HepG2 (cell line): ENCODE results near the gene WNT3A. TPM values are rescaled to one million over a fixed set of nuclear protein-coding genes. Genes with fewer than 3 reads are reported as not detected.

Experiments
- CREM ChIP-seq, 2 experiments: sonication (generic) in 1 of 2; formaldehyde crosslinking in 1 of 2; IDR thresholded peaks; 2 replicates each; pipeline versions ENCODE4 v1.4.0 to v1.6.1; 2016 to 2020; ENCODE audit warnings: antibody characterized with exemption in 1 of 2, mild to moderate bottlenecking in 1 of 2, missing genetic modification reagents in 1 of 2
- FOXK1 ChIP-seq: sonication (generic); formaldehyde crosslinking; IDR thresholded peaks from 2 replicates; pipeline ENCODE4 v1.4.0; 2020; ENCODE audit warnings: low read depth, missing genetic modification reagents, borderline replicate concordance
- IKZF4 ChIP-seq: sonication (generic); formaldehyde crosslinking; IDR thresholded peaks from 2 replicates; pipeline ENCODE4 v1.5.1; 2020; ENCODE audit warnings: borderline replicate concordance, mild to moderate bottlenecking, low read depth, missing genetic modification reagents; ENCODE audit errors: not compliant biosample characterization
- MED1 ChIP-seq: sonication (generic); formaldehyde crosslinking; IDR thresholded peaks from 2 replicates; pipeline ENCODE4 v1.4.0; 2020; ENCODE audit warnings: missing genetic modification reagents
- PHB2 ChIP-seq: fragments of 450-650 bp; IDR thresholded peaks from 2 replicates; pipeline ENCODE4 v1.6.1; 2018; ENCODE audit not compliant: partially characterized antibody
- PHF8 ChIP-seq: sonication (generic); formaldehyde crosslinking; IDR thresholded peaks from 2 replicates; pipeline ENCODE4 v1.5.0; 2020; ENCODE audit warnings: missing genetic modification reagents
- POLR2A ChIP-seq, 2 experiments: IDR thresholded peaks; 2 replicates each; pipeline ENCODE4 v1.6.1; 2011; ENCODE audit warnings: low read depth in 2 of 2, low read length in 2 of 2, mild to moderate bottlenecking in 1 of 2, moderate library complexity in 1 of 2; ENCODE audit not compliant: insufficient read depth in 1 of 2
- REL ChIP-seq: sonication (generic); formaldehyde crosslinking; conservative IDR thresholded peaks from 2 replicates; pipeline ENCODE4 v1.8.0; 2022; ENCODE audit warnings: mild to moderate bottlenecking, missing genetic modification reagents, moderate library complexity
- ZNF564 ChIP-seq: sonication (generic); formaldehyde crosslinking; IDR thresholded peaks from 2 replicates; pipeline ENCODE4 v1.8.1; 2023; ENCODE audit warnings: mild to moderate bottlenecking, missing genetic modification reagents
- ZNF574 ChIP-seq: sonication (generic); formaldehyde crosslinking; IDR thresholded peaks from 2 replicates; pipeline ENCODE4 v1.4.0; 2020; ENCODE audit warnings: missing genetic modification reagents
- ZNF775 ChIP-seq: sonication (generic); formaldehyde crosslinking; IDR thresholded peaks from 2 replicates; pipeline ENCODE4 v1.4.0; 2020; ENCODE audit warnings: missing genetic modification reagents, mild to moderate bottlenecking, moderate library complexity, borderline replicate concordance
- polyA plus RNA-seq, 8 experiments: library from polyadenylated mRNA; depleted of rRNA in 3 of 8; stranded (reverse) in 7 of 8; unstranded in 1 of 8; fragments of >200 nt; fragmentation: Illumina TruSeq in 4 of 8; extraction: Trizol in 4 of 8; gene quantifications; 2 replicates each; pipeline versions ENCODE4 v1.2.1 to v1.2.3, GENCODE V29; 2011 to 2016; ENCODE audit warnings: low read depth in 4 of 8, missing spikeins in 1 of 8, mixed read lengths in 1 of 8; ENCODE audit not compliant: insufficient read depth in 1 of 8
- total RNA-seq, 5 experiments: library from RNA; depleted of rRNA; stranded (reverse); fragments of >200 nt; fragmentation: Illumina TruSeq; extraction: Trizol; gene quantifications; 2 replicates each; pipeline ENCODE4 v1.2.3, GENCODE V29; 2016; ENCODE audit warnings: low read depth in 1 of 5
- TF ChIP-seq, protein P1 (sequence below): sonication (generic); formaldehyde crosslinking; IDR thresholded peaks from 2 replicates; pipeline ENCODE4 v1.4.0; 2020; ENCODE audit warnings: missing genetic modification reagents
- TF ChIP-seq, protein P2 (sequence below): sonication (generic); formaldehyde crosslinking; IDR thresholded peaks from 2 replicates; pipeline ENCODE4 v1.8.0; 2022; ENCODE audit warnings: low read depth, missing genetic modification reagents
- TF ChIP-seq, protein P3 (sequence below): sonication (generic); formaldehyde crosslinking; IDR thresholded peaks from 2 replicates; pipeline ENCODE4 v1.4.0; 2020; ENCODE audit warnings: low read depth, mild to moderate bottlenecking, missing genetic modification reagents
- TF ChIP-seq, protein P4 (sequence below): sonication (generic); formaldehyde crosslinking; IDR thresholded peaks from 2 replicates; pipeline ENCODE4 v1.5.1; 2020; ENCODE audit warnings: mild to moderate bottlenecking, missing genetic modification reagents, borderline replicate concordance

WNT3A gene
- total and polyA plus RNA-seq, 2 of the 13 experiments (the other 11 are each of a cell fraction or from before 2014, with no cell fraction given) = not detected

GRCh38 chr1:228082214-228082917 is 75.6 kb downstream of the WNT3A start, which contains the start of gene ARF1 (continued):
- TF ChIP-seq, protein P1, sequence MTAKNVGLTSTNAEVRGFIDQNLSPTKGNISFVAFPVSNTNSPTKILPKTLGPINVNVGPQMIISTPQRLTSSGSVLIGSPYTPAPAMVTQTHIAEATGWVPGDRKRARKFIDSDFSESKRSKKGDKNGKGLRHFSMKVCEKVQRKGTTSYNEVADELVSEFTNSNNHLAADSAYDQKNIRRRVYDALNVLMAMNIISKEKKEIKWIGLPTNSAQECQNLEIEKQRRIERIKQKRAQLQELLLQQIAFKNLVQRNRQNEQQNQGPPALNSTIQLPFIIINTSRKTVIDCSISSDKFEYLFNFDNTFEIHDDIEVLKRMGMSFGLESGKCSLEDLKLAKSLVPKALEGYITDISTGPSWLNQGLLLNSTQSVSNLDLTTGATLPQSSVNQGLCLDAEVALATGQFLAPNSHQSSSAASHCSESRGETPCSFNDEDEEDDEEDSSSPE = peak; percentile 88
- TF ChIP-seq FOXK1 (CRISPR knock-in tag) (no peak), ZNF564 (CRISPR knock-in tag) (0 out of 2 replicates have a peak, but pooled peaks have one; percentile 62), MED1 (peak; percentile 52), POLR2A (IDR thresholded peaks at IDR 0.05; ENCODE audit: insufficient read depth in 1 of 2, low read depth in 2 of 2, low read length in 2 of 2) (peak; percentile 81 to 83), PHB2 (no peak), REL (CRISPR knock-in tag) (peak; percentile 71), ZNF775 (CRISPR knock-in tag) (no peak), CREM (IDR thresholded peaks at IDR 0.05) (no peak), CREM (CRISPR knock-in tag; IDR thresholded peaks at IDR 0.05) (0 out of 2 replicates have a peak, but pooled peaks have one; percentile 33), ZNF574 (CRISPR knock-in tag) (peak; percentile 81), PHF8 (CRISPR knock-in tag) (peak; percentile 86), IKZF4 (CRISPR knock-in tag) (peak; percentile 31)
- TF ChIP-seq, protein P2, sequence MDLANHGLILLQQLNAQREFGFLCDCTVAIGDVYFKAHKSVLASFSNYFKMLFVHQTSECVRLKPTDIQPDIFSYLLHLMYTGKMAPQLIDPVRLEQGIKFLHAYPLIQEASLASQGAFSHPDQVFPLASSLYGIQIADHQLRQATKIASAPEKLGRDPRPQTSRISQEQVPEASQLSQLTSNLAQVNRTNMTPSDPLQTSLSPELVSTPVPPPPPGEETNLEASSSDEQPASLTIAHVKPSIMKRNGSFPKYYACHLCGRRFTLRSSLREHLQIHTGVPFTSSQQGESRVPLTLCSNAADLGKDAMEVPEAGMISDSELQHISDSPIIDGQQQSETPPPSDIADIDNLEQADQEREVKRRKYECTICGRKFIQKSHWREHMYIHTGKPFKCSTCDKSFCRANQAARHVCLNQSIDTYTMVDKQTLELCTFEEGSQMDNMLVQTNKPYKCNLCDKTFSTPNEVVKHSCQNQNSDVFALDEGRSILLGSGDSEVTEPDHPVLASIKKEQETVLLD (CRISPR knock-in tag) = peak; percentile 67
- TF ChIP-seq, protein P3, sequence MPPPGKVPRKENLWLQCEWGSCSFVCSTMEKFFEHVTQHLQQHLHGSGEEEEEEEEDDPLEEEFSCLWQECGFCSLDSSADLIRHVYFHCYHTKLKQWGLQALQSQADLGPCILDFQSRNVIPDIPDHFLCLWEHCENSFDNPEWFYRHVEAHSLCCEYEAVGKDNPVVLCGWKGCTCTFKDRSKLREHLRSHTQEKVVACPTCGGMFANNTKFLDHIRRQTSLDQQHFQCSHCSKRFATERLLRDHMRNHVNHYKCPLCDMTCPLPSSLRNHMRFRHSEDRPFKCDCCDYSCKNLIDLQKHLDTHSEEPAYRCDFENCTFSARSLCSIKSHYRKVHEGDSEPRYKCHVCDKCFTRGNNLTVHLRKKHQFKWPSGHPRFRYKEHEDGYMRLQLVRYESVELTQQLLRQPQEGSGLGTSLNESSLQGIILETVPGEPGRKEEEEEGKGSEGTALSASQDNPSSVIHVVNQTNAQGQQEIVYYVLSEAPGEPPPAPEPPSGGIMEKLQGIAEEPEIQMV (CRISPR knock-in tag) = peak; percentile 61; the same call in 1 of the 2 replicates
- TF ChIP-seq, protein P4, sequence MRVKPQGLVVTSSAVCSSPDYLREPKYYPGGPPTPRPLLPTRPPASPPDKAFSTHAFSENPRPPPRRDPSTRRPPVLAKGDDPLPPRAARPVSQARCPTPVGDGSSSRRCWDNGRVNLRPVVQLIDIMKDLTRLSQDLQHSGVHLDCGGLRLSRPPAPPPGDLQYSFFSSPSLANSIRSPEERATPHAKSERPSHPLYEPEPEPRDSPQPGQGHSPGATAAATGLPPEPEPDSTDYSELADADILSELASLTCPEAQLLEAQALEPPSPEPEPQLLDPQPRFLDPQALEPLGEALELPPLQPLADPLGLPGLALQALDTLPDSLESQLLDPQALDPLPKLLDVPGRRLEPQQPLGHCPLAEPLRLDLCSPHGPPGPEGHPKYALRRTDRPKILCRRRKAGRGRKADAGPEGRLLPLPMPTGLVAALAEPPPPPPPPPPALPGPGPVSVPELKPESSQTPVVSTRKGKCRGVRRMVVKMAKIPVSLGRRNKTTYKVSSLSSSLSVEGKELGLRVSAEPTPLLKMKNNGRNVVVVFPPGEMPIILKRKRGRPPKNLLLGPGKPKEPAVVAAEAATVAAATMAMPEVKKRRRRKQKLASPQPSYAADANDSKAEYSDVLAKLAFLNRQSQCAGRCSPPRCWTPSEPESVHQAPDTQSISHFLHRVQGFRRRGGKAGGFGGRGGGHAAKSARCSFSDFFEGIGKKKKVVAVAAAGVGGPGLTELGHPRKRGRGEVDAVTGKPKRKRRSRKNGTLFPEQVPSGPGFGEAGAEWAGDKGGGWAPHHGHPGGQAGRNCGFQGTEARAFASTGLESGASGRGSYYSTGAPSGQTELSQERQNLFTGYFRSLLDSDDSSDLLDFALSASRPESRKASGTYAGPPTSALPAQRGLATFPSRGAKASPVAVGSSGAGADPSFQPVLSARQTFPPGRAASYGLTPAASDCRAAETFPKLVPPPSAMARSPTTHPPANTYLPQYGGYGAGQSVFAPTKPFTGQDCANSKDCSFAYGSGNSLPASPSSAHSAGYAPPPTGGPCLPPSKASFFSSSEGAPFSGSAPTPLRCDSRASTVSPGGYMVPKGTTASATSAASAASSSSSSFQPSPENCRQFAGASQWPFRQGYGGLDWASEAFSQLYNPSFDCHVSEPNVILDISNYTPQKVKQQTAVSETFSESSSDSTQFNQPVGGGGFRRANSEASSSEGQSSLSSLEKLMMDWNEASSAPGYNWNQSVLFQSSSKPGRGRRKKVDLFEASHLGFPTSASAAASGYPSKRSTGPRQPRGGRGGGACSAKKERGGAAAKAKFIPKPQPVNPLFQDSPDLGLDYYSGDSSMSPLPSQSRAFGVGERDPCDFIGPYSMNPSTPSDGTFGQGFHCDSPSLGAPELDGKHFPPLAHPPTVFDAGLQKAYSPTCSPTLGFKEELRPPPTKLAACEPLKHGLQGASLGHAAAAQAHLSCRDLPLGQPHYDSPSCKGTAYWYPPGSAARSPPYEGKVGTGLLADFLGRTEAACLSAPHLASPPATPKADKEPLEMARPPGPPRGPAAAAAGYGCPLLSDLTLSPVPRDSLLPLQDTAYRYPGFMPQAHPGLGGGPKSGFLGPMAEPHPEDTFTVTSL = no peak
